GM21825 (cell line): ENCODE measurements around the gene TAPT1.

Experiments used
- ATAC-seq: cut with Tn5 transposase; IDR thresholded peaks from one replicate; pipeline ENCODE4 v1.9.1; 2021; ENCODE audit warnings: mild to moderate bottlenecking, moderate library complexity; ENCODE audit not compliant: unreplicated experiment

TAPT1 gene

GRCh38 chr4:16113741-16114140 is 112.5 kb downstream of the TAPT1 start:
- no peak for ATAC-seq

GRCh38 chr4:16111533-16111932 is 114.7 kb downstream of the TAPT1 start:
- ATAC-seq: no peak

- ATAC-seq: no peak
These were observed 115.5 kb downstream of the TAPT1 start for GRCh38 chr4:16110661-16111290.
